Measurements from ENCODE around the gene CFAP210.
"Not testable (repeated sequence)": the region's sequence is repeated elsewhere in the genome, so short reads cannot be mapped to it uniquely, and the experiment has no call there.

Gene CFAP210

DNA sequence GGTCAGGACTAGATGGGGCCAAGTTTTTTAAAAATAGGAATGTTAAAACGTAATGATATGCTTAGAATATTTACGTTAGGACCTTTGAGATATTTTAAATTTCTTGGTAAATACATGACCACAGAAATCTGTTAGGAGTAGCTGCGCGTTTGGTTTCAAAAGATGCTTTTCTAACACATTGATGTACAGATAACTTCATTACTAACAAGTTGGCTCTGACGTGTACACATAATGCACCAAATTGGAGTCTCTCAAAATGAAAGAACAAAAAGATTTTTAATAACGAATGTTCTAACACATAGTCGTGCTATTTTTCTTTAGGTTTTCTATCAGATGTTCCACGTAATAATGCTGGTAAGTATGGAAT, 672 bp upstream of the CFAP210 start:
- H3K36me3 ChIP-seq (ENCODE audit: insufficient read depth) = no peaks in the 10 kb centered on the region
- H3K79me2 ChIP-seq (ENCODE audit: insufficient read depth, low read depth) = 0 out of 2 replicates have a peak, but pooled peaks cover 6% of the 10 kb centered on the region
- no peak overlapping the region for H3K4me3 ChIP-seq (IDR thresholded peaks at IDR 0.05; ENCODE audit: insufficient read depth, low read depth, low read length)
- H3K9ac ChIP-seq = peak overlapping the region; percentile 81
- H3K4me1 ChIP-seq (ENCODE audit: low read depth, poor library complexity, severe bottlenecking) = peaks cover 13% of the 10 kb centered on the region
- TF ChIP-seq, protein P1, sequence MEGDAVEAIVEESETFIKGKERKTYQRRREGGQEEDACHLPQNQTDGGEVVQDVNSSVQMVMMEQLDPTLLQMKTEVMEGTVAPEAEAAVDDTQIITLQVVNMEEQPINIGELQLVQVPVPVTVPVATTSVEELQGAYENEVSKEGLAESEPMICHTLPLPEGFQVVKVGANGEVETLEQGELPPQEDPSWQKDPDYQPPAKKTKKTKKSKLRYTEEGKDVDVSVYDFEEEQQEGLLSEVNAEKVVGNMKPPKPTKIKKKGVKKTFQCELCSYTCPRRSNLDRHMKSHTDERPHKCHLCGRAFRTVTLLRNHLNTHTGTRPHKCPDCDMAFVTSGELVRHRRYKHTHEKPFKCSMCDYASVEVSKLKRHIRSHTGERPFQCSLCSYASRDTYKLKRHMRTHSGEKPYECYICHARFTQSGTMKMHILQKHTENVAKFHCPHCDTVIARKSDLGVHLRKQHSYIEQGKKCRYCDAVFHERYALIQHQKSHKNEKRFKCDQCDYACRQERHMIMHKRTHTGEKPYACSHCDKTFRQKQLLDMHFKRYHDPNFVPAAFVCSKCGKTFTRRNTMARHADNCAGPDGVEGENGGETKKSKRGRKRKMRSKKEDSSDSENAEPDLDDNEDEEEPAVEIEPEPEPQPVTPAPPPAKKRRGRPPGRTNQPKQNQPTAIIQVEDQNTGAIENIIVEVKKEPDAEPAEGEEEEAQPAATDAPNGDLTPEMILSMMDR (conservative IDR thresholded peaks at IDR 0.05; ENCODE audit: low read depth, low read length) = no peak
- H3K4me2 ChIP-seq = peak overlapping the region; percentile 100
- no peaks in the 10 kb centered on the region for H4K20me1 ChIP-seq (ENCODE audit: insufficient read depth)
- H3K27ac ChIP-seq = peak overlapping the region; percentile 61
- no peaks in the 10 kb centered on the region for H3K27me3 ChIP-seq (ENCODE audit: insufficient read depth, low read depth)
- peak overlapping the region; percentile 86 for H2AFZ ChIP-seq (ENCODE audit: low read depth)

DNA sequence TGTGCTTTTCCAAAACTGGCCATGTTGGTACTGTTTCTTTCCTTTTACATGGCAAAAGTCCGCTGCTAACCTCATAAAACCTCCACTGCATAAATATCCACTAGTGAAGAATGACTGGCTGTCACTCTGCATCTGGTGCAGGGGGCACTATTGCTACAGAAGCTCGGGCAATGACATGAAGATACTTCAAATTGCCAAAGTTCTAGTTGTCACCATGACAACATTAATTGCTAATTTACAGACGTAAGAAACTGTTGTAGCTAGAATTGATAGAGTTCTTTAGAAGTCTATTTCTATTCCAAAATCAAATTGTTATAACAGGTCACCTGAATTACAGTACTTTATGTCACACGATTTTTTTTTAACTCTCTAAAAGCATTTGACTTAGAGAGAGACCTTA, 845 bp downstream of the CFAP210 start:
- H3K4me3 ChIP-seq (IDR thresholded peaks at IDR 0.05; ENCODE audit: insufficient read depth, low read depth, low read length) = no peak overlapping the region
- no peaks in the 10 kb centered on the region for H3K36me3 ChIP-seq (ENCODE audit: insufficient read depth)
- peak overlapping the region; percentile 86; the same call in 1 of the 2 replicates for H2AFZ ChIP-seq (ENCODE audit: low read depth)
- peak overlapping the region; percentile 81; the same call in 1 of the 2 replicates for H3K9ac ChIP-seq
- H3K4me1 ChIP-seq (ENCODE audit: low read depth, poor library complexity, severe bottlenecking) = peaks cover 13% of the 10 kb centered on the region
- H3K4me2 ChIP-seq = peak overlapping the region; percentile 88
- H4K20me1 ChIP-seq (ENCODE audit: insufficient read depth) = no peaks in the 10 kb centered on the region
- TF ChIP-seq, protein P1 (conservative IDR thresholded peaks at IDR 0.05; ENCODE audit: low read depth, low read length) = no peak
- no peaks in the 10 kb centered on the region for H3K27me3 ChIP-seq (ENCODE audit: insufficient read depth, low read depth)
- H3K79me2 ChIP-seq (ENCODE audit: insufficient read depth, low read depth) = 0 out of 2 replicates have a peak, but pooled peaks cover 6% of the 10 kb centered on the region
- peak overlapping the region; percentile 61; the same call in 1 of the 2 replicates for H3K27ac ChIP-seq

DNA sequence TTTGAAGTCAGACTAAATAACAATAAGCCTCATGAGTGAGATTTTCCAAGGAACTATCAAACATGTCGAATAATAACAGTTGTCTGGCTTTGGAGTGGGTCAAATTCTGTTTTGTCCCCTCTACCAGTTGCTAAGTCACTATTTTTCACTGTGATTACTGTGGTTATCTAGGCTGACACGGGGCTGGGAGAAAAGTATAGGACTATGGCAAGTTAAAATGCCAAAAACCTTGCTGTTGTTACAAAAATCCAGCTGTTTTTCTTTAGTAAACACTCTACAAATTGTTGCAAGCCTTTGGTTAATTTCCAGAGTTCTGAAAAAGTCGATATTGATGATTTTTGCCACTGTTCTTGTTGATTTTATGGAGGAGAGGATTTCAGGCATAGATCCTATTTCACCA, 1.5 kb downstream of the CFAP210 start:
- 0 out of 2 replicates have a peak, but pooled peaks cover 6% of the 10 kb centered on the region for H3K79me2 ChIP-seq (ENCODE audit: insufficient read depth, low read depth)
- H3K27me3 ChIP-seq (ENCODE audit: insufficient read depth, low read depth) = no peaks in the 10 kb centered on the region
- no peak overlapping the region for H3K27ac ChIP-seq
- H4K20me1 ChIP-seq (ENCODE audit: insufficient read depth) = no peaks in the 10 kb centered on the region
- H2AFZ ChIP-seq (ENCODE audit: low read depth) = no peak overlapping the region
- H3K4me3 ChIP-seq (IDR thresholded peaks at IDR 0.05; ENCODE audit: insufficient read depth, low read depth, low read length) = no peak overlapping the region
- no peak overlapping the region for H3K9ac ChIP-seq
- TF ChIP-seq, protein P1 (conservative IDR thresholded peaks at IDR 0.05; ENCODE audit: low read depth, low read length) = no peak
- H3K4me1 ChIP-seq (ENCODE audit: low read depth, poor library complexity, severe bottlenecking) = peaks cover 13% of the 10 kb centered on the region
- H3K4me2 ChIP-seq = no peak overlapping the region; the same call in 1 of the 2 replicates
- no peaks in the 10 kb centered on the region for H3K36me3 ChIP-seq (ENCODE audit: insufficient read depth)

DNA sequence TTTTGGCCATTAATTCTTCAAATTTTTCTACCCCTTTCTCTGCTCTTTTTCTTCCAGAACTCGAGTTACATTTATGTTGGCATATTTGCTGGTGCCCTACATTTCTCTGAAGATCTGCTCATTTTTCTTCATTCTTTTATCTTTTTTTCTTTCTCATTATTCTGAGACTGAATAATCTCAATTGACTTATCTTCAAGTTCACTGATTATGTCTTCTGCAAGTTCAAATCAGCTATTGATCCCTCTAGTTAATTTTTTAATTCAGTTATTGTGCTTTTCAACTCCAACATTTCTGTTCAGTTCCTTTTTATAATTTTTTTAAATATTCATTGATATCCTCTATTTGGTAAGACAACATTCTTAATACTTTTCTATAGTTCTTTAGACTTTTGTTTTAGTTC, 3.2 kb downstream of the CFAP210 start:
- 0 out of 2 replicates have a peak, but pooled peaks cover 6% of the 10 kb centered on the region for H3K79me2 ChIP-seq (ENCODE audit: insufficient read depth, low read depth)
- TF ChIP-seq, protein P1 (conservative IDR thresholded peaks at IDR 0.05; ENCODE audit: low read depth, low read length) = no peak
- H3K27ac ChIP-seq = no peak overlapping the region
- H2AFZ ChIP-seq (ENCODE audit: low read depth) = no peak overlapping the region
- H3K4me3 ChIP-seq (IDR thresholded peaks at IDR 0.05; ENCODE audit: insufficient read depth, low read depth, low read length) = no peak overlapping the region
- H3K4me1 ChIP-seq (ENCODE audit: low read depth, poor library complexity, severe bottlenecking) = peaks cover 13% of the 10 kb centered on the region
- no peaks in the 10 kb centered on the region for H3K36me3 ChIP-seq (ENCODE audit: insufficient read depth)
- no peak overlapping the region for H3K9ac ChIP-seq
- H3K4me2 ChIP-seq = no peak overlapping the region
- H3K27me3 ChIP-seq (ENCODE audit: insufficient read depth, low read depth) = no peaks in the 10 kb centered on the region
- H4K20me1 ChIP-seq (ENCODE audit: insufficient read depth) = no peaks in the 10 kb centered on the region

DNA sequence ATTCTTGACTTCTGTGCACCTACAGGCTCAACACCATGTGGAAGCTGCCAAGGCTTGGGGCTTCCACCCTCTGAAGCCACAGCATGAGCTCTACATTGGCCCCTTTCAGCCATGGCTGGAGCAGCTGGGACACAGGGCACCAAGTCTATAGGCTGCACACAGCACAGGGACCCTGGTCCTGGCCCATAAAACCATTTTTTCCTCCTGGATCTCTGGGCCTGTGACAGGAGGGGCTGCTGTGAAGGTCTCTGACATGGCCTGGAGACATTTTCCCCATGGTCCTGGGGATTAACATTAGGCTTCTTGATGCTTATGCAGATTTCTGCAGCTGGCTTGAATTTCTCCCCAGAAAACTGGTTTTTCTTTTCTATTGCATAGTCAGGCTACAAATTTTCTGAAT, 6.3 kb downstream of the CFAP210 start:
- H3K4me3 ChIP-seq (IDR thresholded peaks at IDR 0.05; ENCODE audit: insufficient read depth, low read depth, low read length); H2AFZ ChIP-seq (ENCODE audit: low read depth); H3K36me3 ChIP-seq (ENCODE audit: insufficient read depth); H3K4me1 ChIP-seq (ENCODE audit: low read depth, poor library complexity, severe bottlenecking); H3K27me3 ChIP-seq (ENCODE audit: insufficient read depth, low read depth); H3K9ac ChIP-seq; H3K4me2 ChIP-seq; H3K27ac ChIP-seq; H3K79me2 ChIP-seq (ENCODE audit: insufficient read depth, low read depth); H4K20me1 ChIP-seq (ENCODE audit: insufficient read depth): not testable (repeated sequence)

DNA sequence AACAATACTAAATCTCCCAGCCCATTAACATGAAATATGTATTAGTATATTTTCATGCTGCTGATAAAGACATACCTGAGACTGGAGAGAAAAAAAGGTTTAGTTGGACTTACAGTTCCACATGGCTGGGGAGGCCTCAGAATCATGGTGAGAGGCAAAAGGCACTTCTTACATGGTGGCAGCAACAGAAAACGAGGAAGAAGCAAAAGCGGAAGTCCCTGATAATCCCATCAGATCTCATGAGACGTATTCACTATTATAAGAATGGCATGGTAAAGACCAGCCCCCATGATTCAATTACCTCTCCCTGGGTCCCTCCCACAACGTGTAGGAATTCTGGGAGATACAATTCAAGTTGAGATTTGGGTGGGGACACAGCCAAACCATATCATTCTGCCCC, 7.4 kb downstream of the CFAP210 start:
- H2AFZ ChIP-seq (ENCODE audit: low read depth); H3K79me2 ChIP-seq (ENCODE audit: insufficient read depth, low read depth); H3K4me2 ChIP-seq; H3K27ac ChIP-seq; H3K4me1 ChIP-seq (ENCODE audit: low read depth, poor library complexity, severe bottlenecking); H4K20me1 ChIP-seq (ENCODE audit: insufficient read depth); H3K27me3 ChIP-seq (ENCODE audit: insufficient read depth, low read depth); H3K36me3 ChIP-seq (ENCODE audit: insufficient read depth); H3K4me3 ChIP-seq (IDR thresholded peaks at IDR 0.05; ENCODE audit: insufficient read depth, low read depth, low read length); H3K9ac ChIP-seq: not testable (repeated sequence)

DNA sequence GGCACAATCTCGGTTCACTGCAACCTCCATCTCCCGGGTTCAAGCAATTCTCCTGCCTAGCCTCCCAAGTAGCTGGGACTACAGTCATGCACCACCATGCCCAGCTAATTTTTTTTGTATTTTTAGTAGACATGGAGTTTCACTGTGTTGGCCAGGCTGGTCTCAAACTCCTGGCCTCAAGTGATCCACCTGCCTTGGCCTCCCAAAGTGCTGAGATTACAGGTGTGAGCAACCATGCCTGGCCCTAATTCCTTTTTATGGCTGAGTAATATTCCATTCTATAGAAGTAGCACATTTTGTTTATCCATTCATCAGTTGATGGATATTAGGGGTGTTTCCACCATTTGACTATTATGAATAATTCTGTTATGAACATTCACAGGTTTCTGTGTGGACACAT, 9.5 kb downstream of the CFAP210 start:
- H2AFZ ChIP-seq (ENCODE audit: low read depth); H3K4me3 ChIP-seq (IDR thresholded peaks at IDR 0.05; ENCODE audit: insufficient read depth, low read depth, low read length); H3K27me3 ChIP-seq (ENCODE audit: insufficient read depth, low read depth); H3K79me2 ChIP-seq (ENCODE audit: insufficient read depth, low read depth); H3K27ac ChIP-seq; H3K36me3 ChIP-seq (ENCODE audit: insufficient read depth); H3K9ac ChIP-seq; H4K20me1 ChIP-seq (ENCODE audit: insufficient read depth); H3K4me1 ChIP-seq (ENCODE audit: low read depth, poor library complexity, severe bottlenecking); H3K4me2 ChIP-seq: not testable (repeated sequence)

Data from KMS-11 (cell line).